ENCODE data around the gene SPDYC.

Gene SPDYC

DNA sequence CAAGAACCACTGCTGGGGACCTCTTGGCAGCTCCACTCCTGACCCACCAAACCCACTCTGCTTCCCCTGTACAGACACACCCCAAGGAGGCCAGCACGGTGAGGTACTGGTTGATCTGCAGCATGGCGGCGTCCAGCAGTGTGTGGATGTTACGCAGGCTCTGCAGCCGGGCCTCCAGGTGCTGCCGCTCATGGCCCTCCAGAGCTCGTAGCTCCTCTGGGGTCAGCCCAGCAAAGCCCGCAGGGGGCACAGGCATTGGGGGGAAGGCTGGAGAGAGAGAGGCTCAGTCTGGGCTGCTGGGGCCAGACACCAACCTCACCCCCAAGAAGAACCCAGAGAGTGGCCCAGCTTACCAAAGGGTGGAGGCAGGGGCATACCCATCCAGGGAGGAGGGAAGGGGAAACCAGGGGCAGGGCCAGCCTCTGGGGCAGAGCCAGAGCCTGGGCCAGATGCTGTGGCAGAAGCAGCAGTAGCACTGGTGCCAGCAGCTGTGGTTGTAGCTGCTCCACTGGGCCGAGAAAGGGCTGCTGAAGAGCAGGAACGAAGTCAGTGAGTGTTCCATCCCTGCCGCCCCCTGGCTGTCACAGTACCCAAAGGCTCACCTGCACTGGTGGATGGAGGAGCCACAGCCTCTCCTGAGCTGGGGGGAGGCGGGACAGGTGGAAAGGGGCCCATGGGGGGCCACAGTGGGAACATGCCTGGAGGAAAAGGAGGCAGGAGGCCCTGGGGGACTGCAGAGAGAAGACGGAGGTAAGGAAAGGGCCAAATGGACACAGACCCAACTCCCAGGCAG is 40.2 kb upstream of the SPDYC start:
- Histone ChIP-seq H3K27ac (no peak overlapping the region), H3K4me3 (ENCODE audit: low read depth in 1 of 2, low read length in 1 of 2) (no peak overlapping the region), H3K36me3 (peaks cover 80% of the 10 kb centered on the region), H3K27me3 (no peaks in the 10 kb centered on the region), H3K9me3 (no peaks in the 10 kb centered on the region), H3K4me1 (ENCODE audit: control insufficient read depth in 1 of 2, insufficient read depth in 1 of 2, low read depth in 1 of 2, low read length in 1 of 2) (peaks cover 24 to 28% of the 10 kb centered on the region in 2 experiments)
- TF ChIP-seq, protein P1, sequence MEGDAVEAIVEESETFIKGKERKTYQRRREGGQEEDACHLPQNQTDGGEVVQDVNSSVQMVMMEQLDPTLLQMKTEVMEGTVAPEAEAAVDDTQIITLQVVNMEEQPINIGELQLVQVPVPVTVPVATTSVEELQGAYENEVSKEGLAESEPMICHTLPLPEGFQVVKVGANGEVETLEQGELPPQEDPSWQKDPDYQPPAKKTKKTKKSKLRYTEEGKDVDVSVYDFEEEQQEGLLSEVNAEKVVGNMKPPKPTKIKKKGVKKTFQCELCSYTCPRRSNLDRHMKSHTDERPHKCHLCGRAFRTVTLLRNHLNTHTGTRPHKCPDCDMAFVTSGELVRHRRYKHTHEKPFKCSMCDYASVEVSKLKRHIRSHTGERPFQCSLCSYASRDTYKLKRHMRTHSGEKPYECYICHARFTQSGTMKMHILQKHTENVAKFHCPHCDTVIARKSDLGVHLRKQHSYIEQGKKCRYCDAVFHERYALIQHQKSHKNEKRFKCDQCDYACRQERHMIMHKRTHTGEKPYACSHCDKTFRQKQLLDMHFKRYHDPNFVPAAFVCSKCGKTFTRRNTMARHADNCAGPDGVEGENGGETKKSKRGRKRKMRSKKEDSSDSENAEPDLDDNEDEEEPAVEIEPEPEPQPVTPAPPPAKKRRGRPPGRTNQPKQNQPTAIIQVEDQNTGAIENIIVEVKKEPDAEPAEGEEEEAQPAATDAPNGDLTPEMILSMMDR (IDR thresholded peaks at IDR 0.05), result no peak

DNA sequence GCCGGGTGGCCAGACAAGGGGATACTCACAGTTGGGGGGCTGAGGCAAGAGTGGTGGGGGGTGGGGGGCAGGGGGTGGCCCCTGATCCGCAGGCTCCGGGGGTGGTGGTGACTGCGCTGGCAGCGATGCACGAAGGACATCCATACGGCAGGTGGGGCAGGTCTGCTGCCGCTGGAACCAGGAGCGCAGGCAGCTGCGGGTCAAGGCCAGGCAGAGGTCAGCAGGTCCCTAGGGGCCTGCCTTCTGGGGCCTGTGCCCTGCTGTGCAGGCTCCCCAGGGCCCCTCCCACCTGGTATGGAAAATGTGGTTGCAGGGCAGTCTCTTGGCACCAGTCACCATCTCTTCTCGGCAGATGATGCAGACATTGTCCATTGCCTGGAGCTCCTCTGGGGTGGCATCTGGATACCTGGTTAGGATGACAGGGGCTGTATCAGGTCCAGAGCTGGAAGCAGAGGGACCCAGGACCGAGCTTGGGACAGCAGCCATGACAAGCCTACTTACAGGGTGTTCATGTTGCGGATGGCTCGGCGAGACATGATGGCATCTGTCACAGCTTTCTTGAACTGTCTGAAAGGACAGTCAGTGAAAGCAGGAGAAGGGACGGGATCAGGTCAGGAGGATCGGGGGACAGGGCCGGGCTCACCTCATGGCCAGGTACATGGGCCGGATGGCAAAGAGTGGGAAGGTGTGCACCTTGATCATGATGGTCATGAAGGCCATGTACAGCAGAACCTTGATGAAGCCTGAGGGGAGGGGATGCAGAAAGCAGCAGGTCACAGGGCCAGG is 39.2 kb upstream of the SPDYC start:
- TF ChIP-seq, protein P1 (IDR thresholded peaks at IDR 0.05), result no peak
- no peaks in the 10 kb centered on the region for H3K9me3 ChIP-seq
- H3K4me1 ChIP-seq (ENCODE audit: control insufficient read depth in 1 of 2, insufficient read depth in 1 of 2, low read depth in 1 of 2, low read length in 1 of 2), result peaks cover 32 to 38% of the 10 kb centered on the region in 2 experiments
- no peak overlapping the region for H3K27ac ChIP-seq
- peaks cover 70% of the 10 kb centered on the region for H3K36me3 ChIP-seq
- no peak overlapping the region for H3K4me3 ChIP-seq (ENCODE audit: low read depth in 1 of 2, low read length in 1 of 2)
- H3K27me3 ChIP-seq, result no peaks in the 10 kb centered on the region

DNA sequence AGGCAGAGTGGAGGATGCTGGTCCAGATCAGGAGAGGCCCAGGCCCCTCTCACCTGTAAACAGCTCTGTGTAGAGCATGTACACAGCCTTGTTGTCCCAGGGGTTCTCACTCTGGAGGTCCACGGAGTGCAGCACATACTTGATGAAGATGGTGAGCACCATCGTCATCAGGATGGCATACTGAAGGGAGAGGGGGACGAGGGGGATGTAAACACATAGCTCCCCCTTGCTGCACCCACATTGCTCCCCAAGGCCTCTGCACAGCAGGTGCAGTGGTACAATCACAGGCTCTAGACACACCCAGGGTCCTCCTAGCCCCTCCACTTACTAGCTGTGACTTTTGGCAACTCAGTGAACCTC is 38.6 kb upstream of the SPDYC start:
- Histone ChIP-seq H3K4me1 (ENCODE audit: control insufficient read depth in 1 of 2, insufficient read depth in 1 of 2, low read depth in 1 of 2, low read length in 1 of 2) (peaks cover 34 to 38% of the 10 kb centered on the region in 2 experiments), H3K36me3 (peaks cover 64% of the 10 kb centered on the region)

DNA sequence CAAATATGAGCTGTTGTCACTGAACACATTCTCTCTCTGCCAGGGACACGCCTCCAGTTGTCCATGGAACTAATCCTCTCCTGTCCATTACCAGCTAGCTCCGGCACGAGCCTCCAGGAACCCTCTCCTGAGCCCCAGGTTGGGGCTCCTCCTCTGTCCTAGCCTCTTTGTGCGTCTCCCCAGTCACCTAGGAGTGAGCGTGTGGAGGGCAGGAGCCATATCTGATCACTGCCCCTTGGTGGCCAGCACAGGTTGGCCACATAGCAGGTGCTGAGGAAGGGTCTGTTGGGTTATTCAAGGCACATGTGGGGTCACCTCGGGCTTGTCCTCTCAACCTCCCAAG is 38.2 kb upstream of the SPDYC start:
- peaks cover 34 to 38% of the 10 kb centered on the region in 2 experiments for H3K4me1 ChIP-seq (ENCODE audit: control insufficient read depth in 1 of 2, insufficient read depth in 1 of 2, low read depth in 1 of 2, low read length in 1 of 2)
- no peaks in the 10 kb centered on the region for H3K9me3 ChIP-seq
- peaks cover 59% of the 10 kb centered on the region for H3K36me3 ChIP-seq
- H3K27me3 ChIP-seq, result no peaks in the 10 kb centered on the region
- TF ChIP-seq, protein P1 (IDR thresholded peaks at IDR 0.05), result no peak
- peak overlapping the region; percentile 95 for H3K27ac ChIP-seq
- H3K4me3 ChIP-seq (ENCODE audit: low read depth in 1 of 2, low read length in 1 of 2), result no peak overlapping the region

More for the DNA sequence above, 38.6 kb upstream of the SPDYC start:
- no peak overlapping the region for H3K4me3 ChIP-seq (ENCODE audit: low read depth in 1 of 2, low read length in 1 of 2)
- H3K9me3 ChIP-seq, result no peaks in the 10 kb centered on the region
- H3K27me3 ChIP-seq, result no peaks in the 10 kb centered on the region
- TF ChIP-seq, protein P1 (IDR thresholded peaks at IDR 0.05), result no peak
- H3K27ac ChIP-seq, result no peak overlapping the region

DNA sequence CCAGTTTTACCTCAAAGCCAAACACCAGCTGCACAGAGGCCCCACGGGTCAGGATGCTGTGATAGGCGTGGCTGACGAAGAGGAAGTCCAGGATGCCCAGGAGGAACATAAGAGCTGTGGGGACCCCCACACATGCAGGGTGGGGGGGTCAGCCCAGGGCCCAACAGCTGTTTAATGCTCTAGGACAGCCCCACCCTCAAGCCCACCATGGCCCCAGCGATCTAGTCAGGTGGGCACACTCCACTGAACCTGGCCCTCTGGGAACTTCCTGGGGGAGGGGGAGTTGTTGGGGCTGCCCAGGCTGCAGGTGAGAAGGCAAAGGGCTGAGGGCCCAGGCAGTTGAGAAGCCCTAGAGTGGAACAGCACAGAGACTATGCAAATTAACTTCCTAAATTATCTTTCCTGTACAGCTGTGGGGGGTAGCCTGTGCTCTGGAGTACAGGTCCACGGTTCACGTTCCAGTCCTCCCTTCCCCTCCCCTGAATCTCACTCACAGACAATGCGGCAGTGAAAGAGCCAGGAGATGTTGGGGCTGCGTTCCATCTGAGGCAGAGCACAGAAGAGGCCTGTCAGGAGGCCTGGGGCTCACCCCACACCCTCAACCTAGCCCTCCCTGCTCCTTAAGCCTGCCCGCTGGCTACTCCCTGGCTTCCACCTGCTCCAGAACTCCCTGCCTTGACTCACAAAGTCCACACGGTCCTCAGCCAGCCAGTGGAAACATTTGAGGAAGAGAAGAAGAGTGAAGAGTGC is 37.6 kb upstream of the SPDYC start:
- H3K4me3 ChIP-seq (ENCODE audit: low read depth in 1 of 2, low read length in 1 of 2), result peak overlapping the region in 1 of 2 experiments; percentile 90
- peak overlapping the region; percentile 95 for H3K27ac ChIP-seq
- peaks cover 54% of the 10 kb centered on the region for H3K36me3 ChIP-seq
- H3K9me3 ChIP-seq, result no peaks in the 10 kb centered on the region
- TF ChIP-seq, protein P1 (IDR thresholded peaks at IDR 0.05), result no peak
- H3K27me3 ChIP-seq, result no peaks in the 10 kb centered on the region
- H3K4me1 ChIP-seq (ENCODE audit: control insufficient read depth in 1 of 2, insufficient read depth in 1 of 2, low read depth in 1 of 2, low read length in 1 of 2), result peaks cover 34 to 38% of the 10 kb centered on the region in 2 experiments

All from neutrophil (primary cell).